Measurements from ENCODE around the gene CAPN14.

The CAPN14 gene

GRCh38 chr2:31237348-31238017, 20.2 kb upstream of the CAPN14 start:
- Histone ChIP-seq H3K4me3 (ENCODE audit: low read length) (no peak overlapping the region), H3K4me1 (ENCODE audit: low read length) (peaks cover 11% of the 10 kb centered on the region), H4K20me1 (ENCODE audit: insufficient read depth, low read length) (no peaks in the 10 kb centered on the region), H3K79me2 (ENCODE audit: low read length) (no peaks in the 10 kb centered on the region), H3K27me3 (replicated peaks; ENCODE audit: insufficient read depth, low read length) (no peaks in the 10 kb centered on the region), H2AFZ (ENCODE audit: low read length) (no peak overlapping the region), H3K27ac (ENCODE audit: low read length) (no peak overlapping the region), H3K4me2 (ENCODE audit: low read depth, low read length) (no peak overlapping the region), H3K9me3 (replicated peaks; ENCODE audit: insufficient read depth, low read length) (no peaks in the 10 kb centered on the region), H3K9me2 (replicated peaks; ENCODE audit: insufficient read depth, low read length) (no peaks in the 10 kb centered on the region), H3K9ac (ENCODE audit: low read length) (no peak overlapping the region), H3F3A (ENCODE audit: insufficient read depth, low read length) (0 out of 2 replicates have a peak, but pooled peaks cover 2% of the 10 kb centered on the region), H3K36me3 (replicated peaks; ENCODE audit: insufficient read depth, low read length) (no peaks in the 10 kb centered on the region)
- DNase-seq = no peak
- TF ChIP-seq EZH2 (optimal IDR thresholded peaks at IDR 0.05; ENCODE audit: low read depth, low read length) (no peak), EZH2phosphoT487 (IDR thresholded peaks at IDR 0.05; ENCODE audit: low read length) (no peak)
- TF ChIP-seq, protein P1, sequence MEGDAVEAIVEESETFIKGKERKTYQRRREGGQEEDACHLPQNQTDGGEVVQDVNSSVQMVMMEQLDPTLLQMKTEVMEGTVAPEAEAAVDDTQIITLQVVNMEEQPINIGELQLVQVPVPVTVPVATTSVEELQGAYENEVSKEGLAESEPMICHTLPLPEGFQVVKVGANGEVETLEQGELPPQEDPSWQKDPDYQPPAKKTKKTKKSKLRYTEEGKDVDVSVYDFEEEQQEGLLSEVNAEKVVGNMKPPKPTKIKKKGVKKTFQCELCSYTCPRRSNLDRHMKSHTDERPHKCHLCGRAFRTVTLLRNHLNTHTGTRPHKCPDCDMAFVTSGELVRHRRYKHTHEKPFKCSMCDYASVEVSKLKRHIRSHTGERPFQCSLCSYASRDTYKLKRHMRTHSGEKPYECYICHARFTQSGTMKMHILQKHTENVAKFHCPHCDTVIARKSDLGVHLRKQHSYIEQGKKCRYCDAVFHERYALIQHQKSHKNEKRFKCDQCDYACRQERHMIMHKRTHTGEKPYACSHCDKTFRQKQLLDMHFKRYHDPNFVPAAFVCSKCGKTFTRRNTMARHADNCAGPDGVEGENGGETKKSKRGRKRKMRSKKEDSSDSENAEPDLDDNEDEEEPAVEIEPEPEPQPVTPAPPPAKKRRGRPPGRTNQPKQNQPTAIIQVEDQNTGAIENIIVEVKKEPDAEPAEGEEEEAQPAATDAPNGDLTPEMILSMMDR (IDR thresholded peaks at IDR 0.05; ENCODE audit: low read length) = no peak

DNA sequence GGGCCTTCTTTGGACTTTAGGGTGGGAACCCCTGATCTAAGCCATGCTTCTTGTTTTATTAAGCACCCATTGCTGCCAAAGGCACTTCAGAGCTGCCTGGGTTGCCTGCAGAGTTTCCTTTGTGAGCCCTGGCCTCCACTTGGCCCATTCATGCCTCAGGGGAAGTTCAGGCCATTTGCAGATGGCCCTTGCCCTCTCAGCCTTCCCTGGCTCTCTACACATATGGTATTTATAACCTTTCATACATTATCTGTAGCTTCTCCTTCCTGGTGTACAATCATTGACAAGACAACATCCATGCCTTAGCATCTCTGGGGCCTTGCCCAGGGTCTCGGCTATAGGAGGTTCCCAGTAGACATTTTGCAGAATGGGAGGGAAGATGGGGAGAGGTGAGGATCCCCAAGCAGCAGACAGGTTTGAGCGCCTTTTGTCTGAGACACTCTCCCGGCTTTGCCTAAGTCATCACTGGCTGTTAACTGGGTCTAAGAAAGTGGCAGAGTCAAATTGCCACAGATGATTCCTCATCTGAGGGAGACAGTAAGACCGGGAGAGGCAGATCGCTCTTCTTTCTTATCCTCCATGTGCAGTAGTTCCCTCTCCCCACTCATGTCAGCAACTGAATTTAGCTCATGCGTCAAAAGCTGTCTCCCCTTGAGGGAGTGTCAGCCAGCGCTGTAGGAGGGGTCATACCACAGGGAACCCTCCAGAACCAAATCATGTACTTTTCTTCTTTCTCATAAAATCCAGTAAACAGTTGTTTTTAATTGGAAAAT, 19.3 kb upstream of the CAPN14 start:
- no peaks in the 10 kb centered on the region for H3K79me2 ChIP-seq (ENCODE audit: low read length)
- H3K9me2 ChIP-seq (replicated peaks; ENCODE audit: insufficient read depth, low read length) = no peaks in the 10 kb centered on the region
- no peaks in the 10 kb centered on the region for H3K27me3 ChIP-seq (replicated peaks; ENCODE audit: insufficient read depth, low read length)
- no peaks in the 10 kb centered on the region for H4K20me1 ChIP-seq (ENCODE audit: insufficient read depth, low read length)
- no peak overlapping the region for H2AFZ ChIP-seq (ENCODE audit: low read length)
- TF ChIP-seq, protein P1 (IDR thresholded peaks at IDR 0.05; ENCODE audit: low read length) = no peak
- no peak for TF ChIP-seq EZH2 (optimal IDR thresholded peaks at IDR 0.05; ENCODE audit: low read depth, low read length)
- TF ChIP-seq EZH2phosphoT487 (IDR thresholded peaks at IDR 0.05; ENCODE audit: low read length) = no peak
- 0 out of 2 replicates have a peak, but pooled peaks cover 2% of the 10 kb centered on the region for H3F3A ChIP-seq (ENCODE audit: insufficient read depth, low read length)
- no peak overlapping the region for H3K4me3 ChIP-seq (ENCODE audit: low read length)
- DNase-seq = no peak
- H3K9ac ChIP-seq (ENCODE audit: low read length) = no peak overlapping the region
- no peaks in the 10 kb centered on the region for H3K9me3 ChIP-seq (replicated peaks; ENCODE audit: insufficient read depth, low read length)
- H3K4me2 ChIP-seq (ENCODE audit: low read depth, low read length) = no peak overlapping the region
- no peak overlapping the region for H3K27ac ChIP-seq (ENCODE audit: low read length)
- H3K36me3 ChIP-seq (replicated peaks; ENCODE audit: insufficient read depth, low read length) = no peaks in the 10 kb centered on the region
- peaks cover 11% of the 10 kb centered on the region for H3K4me1 ChIP-seq (ENCODE audit: low read length)

- Histone ChIP-seq H2AFZ (ENCODE audit: low read length) (no peak overlapping the region), H3K9ac (ENCODE audit: low read length) (no peak overlapping the region), H3K79me2 (ENCODE audit: low read length) (no peaks in the 10 kb centered on the region), H3K36me3 (replicated peaks; ENCODE audit: insufficient read depth, low read length) (no peaks in the 10 kb centered on the region), H3K4me3 (ENCODE audit: low read length) (no peak overlapping the region), H3K27ac (ENCODE audit: low read length) (no peak overlapping the region), H3K9me3 (replicated peaks; ENCODE audit: insufficient read depth, low read length) (no peaks in the 10 kb centered on the region), H3K4me2 (ENCODE audit: low read depth, low read length) (no peak overlapping the region), H3K9me2 (replicated peaks; ENCODE audit: insufficient read depth, low read length) (no peaks in the 10 kb centered on the region), H3F3A (ENCODE audit: insufficient read depth, low read length) (0 out of 2 replicates have a peak, but pooled peaks cover 2% of the 10 kb centered on the region), H3K4me1 (ENCODE audit: low read length) (peaks cover 11% of the 10 kb centered on the region), H4K20me1 (ENCODE audit: insufficient read depth, low read length) (no peaks in the 10 kb centered on the region), H3K27me3 (replicated peaks; ENCODE audit: insufficient read depth, low read length) (no peaks in the 10 kb centered on the region)
- TF ChIP-seq EZH2 (optimal IDR thresholded peaks at IDR 0.05; ENCODE audit: low read depth, low read length) = no peak
- TF ChIP-seq EZH2phosphoT487 (IDR thresholded peaks at IDR 0.05; ENCODE audit: low read length) = no peak
- TF ChIP-seq, protein P1 (IDR thresholded peaks at IDR 0.05; ENCODE audit: low read length) = no peak
- no peak for DNase-seq
Measured at GRCh38 chr2:31235504-31235902, 18.2 kb upstream of the CAPN14 start.

Measured in MM.1S (cell line).